GM12878 (cell line): ENCODE measurements around the gene YAF2. TPM values are rescaled to one million over a fixed set of nuclear protein-coding genes. Genes with fewer than 3 reads are reported as not detected.
A peak's percentile ranks its signal among the peaks of the same experiment; 100 is the strongest.

Experiments used
- ATF7 ChIP-seq: fragments of 450-650 bp; IDR thresholded peaks from 2 replicates; pipeline ENCODE4 v1.6.1; 2016; ENCODE audit warnings: low read depth, mild to moderate bottlenecking
- CBFB ChIP-seq: IDR thresholded peaks from 2 replicates; pipeline ENCODE4 v1.6.1; 2016; ENCODE audit warnings: antibody characterized with exemption, low read depth
- CBX5 ChIP-seq: sonication (generic); IDR thresholded peaks from 2 replicates; pipeline ENCODE4 v1.6.1; 2016; ENCODE audit warnings: low read depth, moderate library complexity, mild to moderate bottlenecking, inconsistent platforms
- CHD1 ChIP-seq: IDR thresholded peaks from 2 replicates; pipeline ENCODE4 v1.6.1; 2012; ENCODE audit warnings: low read depth, low read length, improper control_type of control experiment
- CHD2 ChIP-seq: IDR thresholded peaks from 2 replicates; pipeline ENCODE4 v1.6.1; 2011; ENCODE audit warnings: low read depth, low read length, improper control_type of control experiment, borderline replicate concordance
- CREB1 ChIP-seq: IDR thresholded peaks from 2 replicates; pipeline ENCODE4 v1.6.1; 2012; ENCODE audit warnings: low read depth, mild to moderate bottlenecking, inconsistent platforms
- EZH2 ChIP-seq: IDR thresholded peaks from 2 replicates; pipeline ENCODE4 v1.6.1; 2012; ENCODE audit warnings: low read depth, mild to moderate bottlenecking, control low read depth, inconsistent platforms, low read length, borderline replicate concordance; ENCODE audit not compliant: control insufficient read depth
- IKZF2 ChIP-seq, 2 experiments: fragments of 450-650 bp; IDR thresholded peaks; 2 replicates each; pipeline ENCODE4 v1.6.1; 2017; ENCODE audit warnings: mild to moderate bottlenecking in 2 of 2, moderate library complexity in 2 of 2
- MTA2 ChIP-seq: fragments of 450-650 bp; IDR thresholded peaks from 2 replicates; pipeline ENCODE4 v1.6.1; 2016; ENCODE audit warnings: low read depth, mild to moderate bottlenecking, moderate library complexity
- NFXL1 ChIP-seq: fragments of 450-650 bp; IDR thresholded peaks from 2 replicates; pipeline ENCODE4 v1.6.1; 2017; ENCODE audit warnings: antibody characterized with exemption, mild to moderate bottlenecking, borderline replicate concordance
- POU2F2 ChIP-seq: IDR thresholded peaks from 3 replicates; pipeline ENCODE4 v1.6.1; 2011; ENCODE audit warnings: low read depth, mild to moderate bottlenecking, low read length, borderline replicate concordance
- SPI1 ChIP-seq: IDR thresholded peaks from 2 replicates; pipeline ENCODE4 v1.6.1; 2011; ENCODE audit warnings: low read depth, mild to moderate bottlenecking, low read length, moderate library complexity, borderline replicate concordance; ENCODE audit not compliant: insufficient read depth
- SUPT20H ChIP-seq: IDR thresholded peaks from 2 replicates; pipeline ENCODE4 v1.6.1; 2011; ENCODE audit warnings: low read depth, mild to moderate bottlenecking, low read length, moderate library complexity, borderline replicate concordance; ENCODE audit not compliant: control insufficient read depth
- ZNF274 ChIP-seq: IDR thresholded peaks from one replicate; pipeline ENCODE4 v1.8.0; 2011; ENCODE audit not compliant: insufficient read length, insufficient read depth
- ZNF622 ChIP-seq: fragments of 450-650 bp; IDR thresholded peaks from 2 replicates; pipeline ENCODE4 v1.6.1; 2017; ENCODE audit warnings: mild to moderate bottlenecking, inconsistent platforms
- polyA plus RNA-seq, 11 experiments: library from polyadenylated mRNA; depleted of rRNA in 4 of 11; unstranded in 6 of 11; stranded (reverse) in 5 of 11; fragments of >200 nt; fragmentation: Nextera tagmentation in 4 of 11; fragmentation: Illumina TruSeq in 1 of 11; extraction: Ambion mirVana in 4 of 11; extraction: Trizol in 1 of 11; gene quantifications; 1 replicate in 1 of 11; 2 replicates in 10 of 11; pipeline versions ENCODE4 v1.2.1 to v1.2.3, GENCODE V29; 2011 to 2016; ENCODE audit warnings: inconsistent platforms in 2 of 11, missing spikeins in 2 of 11, low read depth in 1 of 11
- total RNA-seq, 4 experiments: library from RNA; depleted of rRNA in 3 of 4; stranded (reverse); fragments of >200 nt in 3 of 4; fragmentation: Illumina TruSeq in 1 of 4; extraction: Trizol in 1 of 4; gene quantifications; 2 replicates each; pipeline versions ENCODE4 v1.2.1 to v1.2.3, GENCODE V29; 2013 to 2021
- TF ChIP-seq, protein P1 (sequence below): IDR thresholded peaks from 2 replicates; pipeline ENCODE4 v1.6.1; 2011; ENCODE audit warnings: low read depth, mild to moderate bottlenecking, low read length, moderate library complexity, borderline replicate concordance; ENCODE audit errors: extremely low read depth
- TF ChIP-seq, protein P2 (sequence below): IDR thresholded peaks from 2 replicates; pipeline ENCODE4 v1.6.1; 2011; ENCODE audit warnings: low read depth, low read length, improper control_type of control experiment, borderline replicate concordance
- TF ChIP-seq, protein P3 (sequence below): fragments of 450-650 bp; IDR thresholded peaks from 2 replicates; pipeline ENCODE4 v1.6.1; 2017; ENCODE audit warnings: mild to moderate bottlenecking, moderate library complexity
- TF ChIP-seq, protein P4 (sequence below): fragments of 450-650 bp; IDR thresholded peaks from 2 replicates; pipeline ENCODE4 v1.6.1; 2016; ENCODE audit warnings: mild to moderate bottlenecking
- TF ChIP-seq, protein P5 (sequence below): fragments of 450-650 bp; IDR thresholded peaks from 2 replicates; pipeline ENCODE4 v1.6.1; 2018; ENCODE audit warnings: mild to moderate bottlenecking, low read depth, moderate library complexity; ENCODE audit not compliant: partially characterized antibody

Gene YAF2
- total and polyA plus RNA-seq, 10 of the 15 experiments (the other 5 are each of a cell fraction or from before 2014, with no cell fraction given) = 18.8 to 36.6 (median 23.0) TPM

DNA sequence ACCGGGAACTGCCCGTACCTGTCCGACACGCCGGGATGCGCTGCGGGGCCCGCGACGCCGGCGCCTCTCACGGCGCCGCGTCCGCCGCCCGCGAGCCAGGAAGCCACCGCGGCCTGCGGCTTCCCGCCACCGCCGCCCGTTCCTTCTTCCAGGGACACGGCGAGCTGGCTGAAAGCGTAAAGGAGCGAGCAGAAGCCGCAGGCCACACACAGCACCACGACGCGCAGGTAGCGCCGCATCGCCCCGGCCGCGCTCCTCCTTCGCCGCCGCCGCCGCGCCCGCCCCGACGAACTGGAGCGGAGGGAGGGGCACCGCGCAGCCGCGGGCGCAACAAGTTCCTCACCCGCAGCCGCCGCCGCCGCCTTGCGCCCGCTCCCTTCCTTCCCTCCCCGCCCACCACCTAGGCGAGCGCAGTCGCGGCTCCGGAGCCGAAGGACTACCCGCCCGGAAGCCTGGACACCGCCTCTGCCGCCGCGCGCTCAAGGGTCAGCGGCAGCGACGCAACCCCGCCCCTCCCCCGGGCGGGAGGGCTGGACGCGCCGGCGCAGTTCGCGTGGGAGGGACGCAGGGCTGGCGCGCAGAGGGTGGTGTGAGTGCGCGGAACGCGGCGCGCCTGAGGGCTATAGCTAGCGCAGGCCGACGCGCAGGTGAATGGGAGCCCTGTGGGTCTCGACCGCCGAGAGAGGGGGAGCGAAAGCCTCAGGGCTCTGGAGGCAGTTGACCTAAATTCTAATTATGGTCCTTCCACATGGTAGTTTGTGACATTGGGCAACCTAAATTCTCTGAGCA is 93.4 kb downstream of the YAF2 start, which contains the start of gene GXYLT1 (continued):
- 0 out of 3 replicates have a peak, but pooled peaks have one; percentile 56 for TF ChIP-seq POU2F2
- no peak for TF ChIP-seq ZNF622
- no peak for TF ChIP-seq SPI1
- no peak for TF ChIP-seq SUPT20H
- TF ChIP-seq NFXL1 = no peak
- TF ChIP-seq, protein P1, sequence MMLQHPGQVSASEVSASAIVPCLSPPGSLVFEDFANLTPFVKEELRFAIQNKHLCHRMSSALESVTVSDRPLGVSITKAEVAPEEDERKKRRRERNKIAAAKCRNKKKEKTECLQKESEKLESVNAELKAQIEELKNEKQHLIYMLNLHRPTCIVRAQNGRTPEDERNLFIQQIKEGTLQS = no peak
- peak; percentile 69; the same call in 1 of the 2 replicates for TF ChIP-seq CREB1
- TF ChIP-seq IKZF2 (IDR thresholded peaks at IDR 0.05) = peak in 1 of 2 experiments; percentile 35; a peak in 2 of 4 replicates
- TF ChIP-seq, protein P2, sequence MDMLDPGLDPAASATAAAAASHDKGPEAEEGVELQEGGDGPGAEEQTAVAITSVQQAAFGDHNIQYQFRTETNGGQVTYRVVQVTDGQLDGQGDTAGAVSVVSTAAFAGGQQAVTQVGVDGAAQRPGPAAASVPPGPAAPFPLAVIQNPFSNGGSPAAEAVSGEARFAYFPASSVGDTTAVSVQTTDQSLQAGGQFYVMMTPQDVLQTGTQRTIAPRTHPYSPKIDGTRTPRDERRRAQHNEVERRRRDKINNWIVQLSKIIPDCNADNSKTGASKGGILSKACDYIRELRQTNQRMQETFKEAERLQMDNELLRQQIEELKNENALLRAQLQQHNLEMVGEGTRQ = no peak
- no peak for TF ChIP-seq ZNF274
- TF ChIP-seq ATF7 = no peak
- TF ChIP-seq, protein P3, sequence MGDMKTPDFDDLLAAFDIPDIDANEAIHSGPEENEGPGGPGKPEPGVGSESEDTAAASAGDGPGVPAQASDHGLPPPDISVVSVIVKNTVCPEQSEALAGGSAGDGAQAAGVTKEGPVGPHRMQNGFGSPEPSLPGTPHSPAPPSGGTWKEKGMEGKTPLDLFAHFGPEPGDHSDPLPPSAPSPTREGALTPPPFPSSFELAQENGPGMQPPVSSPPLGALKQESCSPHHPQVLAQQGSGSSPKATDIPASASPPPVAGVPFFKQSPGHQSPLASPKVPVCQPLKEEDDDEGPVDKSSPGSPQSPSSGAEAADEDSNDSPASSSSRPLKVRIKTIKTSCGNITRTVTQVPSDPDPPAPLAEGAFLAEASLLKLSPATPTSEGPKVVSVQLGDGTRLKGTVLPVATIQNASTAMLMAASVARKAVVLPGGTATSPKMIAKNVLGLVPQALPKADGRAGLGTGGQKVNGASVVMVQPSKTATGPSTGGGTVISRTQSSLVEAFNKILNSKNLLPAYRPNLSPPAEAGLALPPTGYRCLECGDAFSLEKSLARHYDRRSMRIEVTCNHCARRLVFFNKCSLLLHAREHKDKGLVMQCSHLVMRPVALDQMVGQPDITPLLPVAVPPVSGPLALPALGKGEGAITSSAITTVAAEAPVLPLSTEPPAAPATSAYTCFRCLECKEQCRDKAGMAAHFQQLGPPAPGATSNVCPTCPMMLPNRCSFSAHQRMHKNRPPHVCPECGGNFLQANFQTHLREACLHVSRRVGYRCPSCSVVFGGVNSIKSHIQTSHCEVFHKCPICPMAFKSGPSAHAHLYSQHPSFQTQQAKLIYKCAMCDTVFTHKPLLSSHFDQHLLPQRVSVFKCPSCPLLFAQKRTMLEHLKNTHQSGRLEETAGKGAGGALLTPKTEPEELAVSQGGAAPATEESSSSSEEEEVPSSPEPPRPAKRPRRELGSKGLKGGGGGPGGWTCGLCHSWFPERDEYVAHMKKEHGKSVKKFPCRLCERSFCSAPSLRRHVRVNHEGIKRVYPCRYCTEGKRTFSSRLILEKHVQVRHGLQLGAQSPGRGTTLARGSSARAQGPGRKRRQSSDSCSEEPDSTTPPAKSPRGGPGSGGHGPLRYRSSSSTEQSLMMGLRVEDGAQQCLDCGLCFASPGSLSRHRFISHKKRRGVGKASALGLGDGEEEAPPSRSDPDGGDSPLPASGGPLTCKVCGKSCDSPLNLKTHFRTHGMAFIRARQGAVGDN = peak; percentile 94
- TF ChIP-seq CBFB = no peak
- TF ChIP-seq, protein P4, sequence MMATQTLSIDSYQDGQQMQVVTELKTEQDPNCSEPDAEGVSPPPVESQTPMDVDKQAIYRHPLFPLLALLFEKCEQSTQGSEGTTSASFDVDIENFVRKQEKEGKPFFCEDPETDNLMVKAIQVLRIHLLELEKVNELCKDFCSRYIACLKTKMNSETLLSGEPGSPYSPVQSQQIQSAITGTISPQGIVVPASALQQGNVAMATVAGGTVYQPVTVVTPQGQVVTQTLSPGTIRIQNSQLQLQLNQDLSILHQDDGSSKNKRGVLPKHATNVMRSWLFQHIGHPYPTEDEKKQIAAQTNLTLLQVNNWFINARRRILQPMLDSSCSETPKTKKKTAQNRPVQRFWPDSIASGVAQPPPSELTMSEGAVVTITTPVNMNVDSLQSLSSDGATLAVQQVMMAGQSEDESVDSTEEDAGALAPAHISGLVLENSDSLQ = peak; percentile 58
- TF ChIP-seq, protein P5, sequence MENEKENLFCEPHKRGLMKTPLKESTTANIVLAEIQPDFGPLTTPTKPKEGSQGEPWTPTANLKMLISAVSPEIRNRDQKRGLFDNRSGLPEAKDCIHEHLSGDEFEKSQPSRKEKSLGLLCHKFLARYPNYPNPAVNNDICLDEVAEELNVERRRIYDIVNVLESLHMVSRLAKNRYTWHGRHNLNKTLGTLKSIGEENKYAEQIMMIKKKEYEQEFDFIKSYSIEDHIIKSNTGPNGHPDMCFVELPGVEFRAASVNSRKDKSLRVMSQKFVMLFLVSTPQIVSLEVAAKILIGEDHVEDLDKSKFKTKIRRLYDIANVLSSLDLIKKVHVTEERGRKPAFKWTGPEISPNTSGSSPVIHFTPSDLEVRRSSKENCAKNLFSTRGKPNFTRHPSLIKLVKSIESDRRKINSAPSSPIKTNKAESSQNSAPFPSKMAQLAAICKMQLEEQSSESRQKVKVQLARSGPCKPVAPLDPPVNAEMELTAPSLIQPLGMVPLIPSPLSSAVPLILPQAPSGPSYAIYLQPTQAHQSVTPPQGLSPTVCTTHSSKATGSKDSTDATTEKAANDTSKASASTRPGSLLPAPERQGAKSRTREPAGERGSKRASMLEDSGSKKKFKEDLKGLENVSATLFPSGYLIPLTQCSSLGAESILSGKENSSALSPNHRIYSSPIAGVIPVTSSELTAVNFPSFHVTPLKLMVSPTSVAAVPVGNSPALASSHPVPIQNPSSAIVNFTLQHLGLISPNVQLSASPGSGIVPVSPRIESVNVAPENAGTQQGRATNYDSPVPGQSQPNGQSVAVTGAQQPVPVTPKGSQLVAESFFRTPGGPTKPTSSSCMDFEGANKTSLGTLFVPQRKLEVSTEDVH = no peak
- TF ChIP-seq CHD1 = no peak
- TF ChIP-seq MTA2 = no peak
- no peak for TF ChIP-seq EZH2
- peak; percentile 78 for TF ChIP-seq CHD2
- TF ChIP-seq CBX5 = no peak
